Activated T-helper 2 cell treated with anti-CD3 and anti-CD28 coated beads, Interferon-gamma antibody, Interleukin-2, Interleukin-4, amounts not matched to agents 10 μg/mL and 5 μg/mL and 100 μg/mL, durations not matched to agents 14 hours and 24 hours and 36 hours (primary cell): ENCODE results near the gene MS4A18. TPM values are rescaled to one million over a fixed set of nuclear protein-coding genes. Genes with fewer than 3 reads are reported as not detected.

Source experiments
- DNase-seq: peaks from one replicate; pipeline ENCODE4 v3.0.0; 2021; ENCODE audit warnings: low spot score
- H3K27ac Mint-ChIP-seq: one replicate; pipeline ENCODE4 v1.8.0; 2021; ENCODE audit warnings: mixed read lengths
- H3K27me3 Mint-ChIP-seq: one replicate; pipeline ENCODE4 v1.8.0; 2021; ENCODE audit warnings: low read depth, mixed read lengths
- H3K36me3 Mint-ChIP-seq: one replicate; pipeline ENCODE4 v1.8.0; 2021; ENCODE audit warnings: low read depth, mixed read lengths
- H3K4me1 Mint-ChIP-seq: one replicate; pipeline ENCODE4 v1.8.0; 2021; ENCODE audit warnings: low read depth, mixed read lengths
- H3K4me3 Mint-ChIP-seq: one replicate; pipeline ENCODE4 v1.8.0; 2021; ENCODE audit warnings: low read depth, mild to moderate bottlenecking, moderate library complexity, mixed read lengths
- H3K9me3 Mint-ChIP-seq: one replicate; pipeline ENCODE4 v1.8.0; 2021; ENCODE audit warnings: mixed read lengths
- intact Hi-C: fragments of 100-400 bp; cut with micrococcal nuclease; formaldehyde crosslinking; loops from one replicate; pipeline ENCODE4 v1.15.1; 2023
- total RNA-seq: library from RNA; stranded (reverse); gene quantifications from 2 replicates; pipeline ENCODE4 v1.2.3, GENCODE V29; 2022

MS4A18 gene
- total RNA-seq, 1 donor from 2014 or later: not detected

DNA sequence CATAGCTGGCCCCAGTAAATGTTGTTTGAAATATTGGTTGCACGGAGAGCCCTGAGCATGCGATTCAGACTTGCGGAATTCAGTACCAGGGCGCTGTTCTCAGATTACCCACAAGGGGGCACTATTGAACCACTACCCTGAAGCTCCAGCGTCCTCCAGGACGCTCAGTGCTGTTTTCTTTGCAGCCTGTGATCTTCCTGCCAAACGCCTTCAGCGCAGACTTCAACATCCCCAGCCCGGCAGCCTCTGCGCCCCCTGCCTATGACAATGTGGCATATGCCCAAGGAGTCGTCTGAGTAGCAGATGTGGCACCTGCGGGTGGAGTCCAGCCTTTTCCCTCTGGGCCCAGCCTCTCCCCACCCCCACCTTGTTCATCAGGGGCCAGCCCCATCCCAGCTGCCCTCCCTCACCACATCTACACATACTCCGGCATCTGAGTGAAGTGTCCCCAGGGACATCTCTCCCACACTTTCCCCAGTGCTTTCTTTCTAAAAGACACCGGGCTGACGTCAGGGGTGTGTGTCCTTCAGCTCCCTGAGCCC lies 51.0 kb downstream of the MS4A18 start:
- Mint-ChIP-seq H3K36me3 (no peaks in the 10 kb centered on the region), H3K27me3 (peaks cover 20% of the 10 kb centered on the region), H3K4me3 (no peak overlapping the region), H3K9me3 (no peaks in the 10 kb centered on the region), H3K4me1 (peaks cover 3% of the 10 kb centered on the region), H3K27ac (no peak overlapping the region)
- peak; percentile 76 for DNase-seq
- intact Hi-C loops: loop anchor here (1.0 to 5.0 kb wide), 2 partner anchors 112 to 1218 kb away; no protein-coding TSS in a partner anchor

DNA sequence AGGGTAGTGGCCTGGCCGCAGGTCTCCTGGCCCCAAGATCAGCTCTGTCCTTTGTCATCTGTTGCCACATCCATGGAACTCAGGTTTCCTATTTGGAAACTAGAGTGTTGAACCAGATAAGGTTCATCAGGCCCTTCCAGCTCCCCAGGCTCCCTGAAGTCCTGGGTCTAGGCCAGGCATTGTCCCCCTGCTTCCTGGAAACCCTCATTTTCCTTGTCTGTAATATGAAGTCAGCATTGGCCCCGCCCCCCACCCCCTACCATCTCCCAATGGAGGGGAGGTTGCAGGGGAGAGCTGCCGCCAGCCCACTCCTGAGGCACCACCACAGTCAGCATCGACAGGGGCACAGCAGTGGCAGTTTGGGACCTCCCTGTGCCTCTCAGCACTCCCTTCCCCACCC lies 51.6 kb downstream of the MS4A18 start:
- DNase-seq: no peak
- H3K4me3 Mint-ChIP-seq: no peak overlapping the region
- no peaks in the 10 kb centered on the region for H3K9me3 Mint-ChIP-seq
- H3K4me1 Mint-ChIP-seq: peaks cover 3% of the 10 kb centered on the region
- H3K36me3 Mint-ChIP-seq: no peaks in the 10 kb centered on the region
- no peak overlapping the region for H3K27ac Mint-ChIP-seq
- intact Hi-C loops: loop anchor here (5.0 kb wide), 1 partner anchor 1219 kb away; no protein-coding TSS in a partner anchor
- peaks cover 20% of the 10 kb centered on the region for H3K27me3 Mint-ChIP-seq

DNA sequence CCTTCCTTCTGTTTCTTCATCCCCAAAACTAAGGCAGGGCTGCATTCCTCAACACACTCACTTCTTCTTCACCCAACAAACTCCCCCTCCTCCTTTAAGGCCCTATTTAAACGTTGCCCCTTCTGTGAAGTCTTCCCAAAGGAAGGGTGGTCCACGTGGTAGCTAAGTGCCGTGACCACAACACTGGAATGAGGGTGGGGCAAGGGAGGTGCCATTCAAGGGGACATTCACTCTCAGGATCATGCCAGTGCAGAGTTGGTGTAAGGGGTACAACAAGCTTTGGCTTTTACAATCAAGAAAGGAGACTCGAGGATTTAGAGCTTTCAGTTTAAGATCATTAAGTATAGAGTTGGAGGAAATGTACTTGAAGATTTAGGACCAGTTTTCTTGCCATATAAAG lies 52.6 kb downstream of the MS4A18 start:
- no peaks in the 10 kb centered on the region for H3K9me3 Mint-ChIP-seq

DNA sequence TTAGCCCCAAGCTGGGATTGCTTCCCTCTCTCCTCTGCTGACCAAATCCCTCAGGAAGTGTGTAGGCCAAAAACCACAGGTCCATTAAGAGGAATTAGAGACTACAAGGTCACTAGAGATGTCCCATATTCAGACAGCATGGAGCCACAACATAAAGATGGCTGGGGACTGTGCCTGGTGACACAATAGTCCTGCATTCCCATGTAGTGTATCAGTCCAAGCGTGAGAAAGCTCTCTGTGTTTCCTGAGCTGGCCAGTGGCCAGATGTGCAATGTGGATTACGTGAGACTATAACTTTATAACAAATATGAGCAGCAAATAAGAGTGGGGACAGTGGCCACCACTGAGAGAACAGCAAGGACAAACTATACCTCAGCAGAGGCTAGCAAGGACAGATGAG lies 53.1 kb downstream of the MS4A18 start:
- H3K9me3 Mint-ChIP-seq: no peaks in the 10 kb centered on the region
- H3K36me3 Mint-ChIP-seq: no peaks in the 10 kb centered on the region
- peaks cover 20% of the 10 kb centered on the region for H3K27me3 Mint-ChIP-seq
- no peak overlapping the region for H3K4me3 Mint-ChIP-seq
- intact Hi-C loops: loop anchor here (5.0 kb wide), 1 partner anchor 1220 kb away; no protein-coding TSS in a partner anchor
- DNase-seq: no peak
- peaks cover 3% of the 10 kb centered on the region for H3K4me1 Mint-ChIP-seq
- no peak overlapping the region for H3K27ac Mint-ChIP-seq

More for the DNA sequence above, 52.6 kb downstream of the MS4A18 start:
- DNase-seq: no peak
- H3K27me3 Mint-ChIP-seq: peaks cover 20% of the 10 kb centered on the region
- H3K4me1 Mint-ChIP-seq: peaks cover 3% of the 10 kb centered on the region
- no peaks in the 10 kb centered on the region for H3K36me3 Mint-ChIP-seq
- no peak overlapping the region for H3K4me3 Mint-ChIP-seq
- no peak overlapping the region for H3K27ac Mint-ChIP-seq
- intact Hi-C loops: loop anchor here (5.0 kb wide), 1 partner anchor 1220 kb away; no protein-coding TSS in a partner anchor

DNA sequence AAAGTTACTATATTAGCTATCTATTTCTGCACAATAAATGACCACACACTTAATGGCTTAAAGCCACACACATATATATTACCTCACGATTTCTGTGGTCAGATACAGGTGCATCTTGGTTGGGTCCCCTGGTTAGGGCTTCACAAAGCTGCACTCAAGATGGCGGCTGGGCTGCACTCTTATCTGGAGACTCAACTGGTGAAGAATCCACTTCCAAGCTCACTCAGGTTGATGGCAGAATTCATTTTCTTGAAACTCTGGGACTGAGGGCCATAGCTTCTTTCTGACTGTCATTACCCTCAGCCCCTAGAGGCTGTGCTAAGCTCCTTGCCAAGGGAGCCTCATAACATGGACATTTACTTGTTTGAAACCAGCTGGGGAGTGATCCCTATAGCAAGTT lies 55.5 kb downstream of the MS4A18 start:
- Mint-ChIP-seq H3K27me3 (peaks cover 17% of the 10 kb centered on the region), H3K4me3 (no peak overlapping the region), H3K27ac (no peak overlapping the region), H3K9me3 (no peaks in the 10 kb centered on the region), H3K4me1 (no peaks in the 10 kb centered on the region), H3K36me3 (no peaks in the 10 kb centered on the region)
- DNase-seq: no peak
- intact Hi-C loops: no loop called here

DNA sequence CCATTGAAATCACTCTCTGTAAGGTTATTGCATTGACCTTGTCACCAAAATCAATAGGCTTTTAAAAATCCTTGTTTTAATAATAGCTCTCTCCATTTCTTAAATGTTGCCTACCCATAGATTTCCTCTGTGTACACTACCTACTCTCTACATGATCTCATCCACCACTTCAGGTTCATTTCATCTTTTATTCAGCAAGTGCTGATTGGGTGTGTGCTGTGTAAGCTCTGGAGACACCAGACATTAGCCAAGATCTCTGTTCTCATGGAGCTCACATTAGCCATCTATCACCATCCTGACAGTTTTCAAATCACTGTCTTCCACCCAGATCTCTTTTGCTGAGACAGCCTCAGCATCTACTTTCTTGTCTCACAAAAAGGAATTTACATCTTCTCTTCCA lies 56.3 kb downstream of the MS4A18 start:
- Mint-ChIP-seq H3K9me3 (no peaks in the 10 kb centered on the region), H3K4me1 (no peaks in the 10 kb centered on the region), H3K4me3 (no peak overlapping the region), H3K27me3 (peaks cover 14% of the 10 kb centered on the region), H3K27ac (no peak overlapping the region), H3K36me3 (no peaks in the 10 kb centered on the region)
- DNase-seq: no peak
- intact Hi-C loops: no loop called here

DNA sequence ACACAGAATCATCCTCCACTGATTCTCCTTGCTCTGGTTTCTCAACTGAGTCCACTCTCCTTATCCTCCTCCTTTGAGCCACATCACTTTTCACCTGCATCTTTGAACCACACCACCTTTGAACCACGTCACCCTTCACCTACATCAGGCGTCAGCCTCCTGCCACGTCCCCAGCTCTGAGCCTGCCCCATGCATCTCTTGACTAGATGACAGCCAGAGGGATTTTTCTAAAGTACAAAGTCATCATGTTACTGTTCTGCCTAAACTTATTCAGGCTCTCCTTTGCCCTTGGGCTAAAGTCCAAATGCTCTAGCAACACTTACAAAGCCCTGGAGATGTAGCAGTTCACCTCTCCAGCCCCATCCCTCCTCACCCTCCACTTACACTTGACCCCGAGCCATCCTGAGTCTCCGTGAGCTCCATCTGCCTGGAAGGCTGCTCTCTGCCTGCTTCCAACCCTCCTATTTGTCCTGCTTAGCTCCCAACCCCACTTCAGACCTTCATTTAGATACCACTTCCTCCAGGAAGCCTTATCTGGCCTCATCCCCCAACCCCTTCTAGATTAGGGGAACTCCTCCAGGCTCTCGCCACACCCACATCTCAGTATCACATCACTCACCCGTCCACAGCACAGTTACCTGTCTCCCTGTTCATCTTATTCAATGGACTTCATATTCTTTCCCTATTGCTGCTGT lies 56.9 kb downstream of the MS4A18 start:
- peaks cover 14% of the 10 kb centered on the region for H3K27me3 Mint-ChIP-seq

DNA sequence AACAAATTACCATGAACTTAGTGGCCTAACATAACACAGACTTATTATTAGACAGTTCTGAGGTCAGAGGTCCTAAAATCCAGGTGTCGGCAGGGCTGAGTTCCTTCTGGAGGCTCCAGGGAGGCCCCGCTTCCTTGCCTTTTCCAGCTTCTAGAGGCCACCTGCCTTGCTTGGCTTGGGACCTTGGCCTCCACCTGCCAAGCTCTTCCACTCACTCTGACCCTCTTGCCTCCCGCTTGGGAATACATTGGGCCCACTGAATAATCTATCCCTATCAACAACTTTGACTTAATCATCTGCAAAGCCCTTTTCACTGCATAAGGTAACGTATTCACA lies 57.4 kb downstream of the MS4A18 start:
- Mint-ChIP-seq H3K4me1 (no peaks in the 10 kb centered on the region), H3K27me3 (peaks cover 14% of the 10 kb centered on the region), H3K36me3 (no peaks in the 10 kb centered on the region), H3K27ac (no peak overlapping the region), H3K9me3 (no peaks in the 10 kb centered on the region), H3K4me3 (no peak overlapping the region)
- no peak for DNase-seq
- intact Hi-C loops: no loop called here

More for the DNA sequence above, 56.9 kb downstream of the MS4A18 start:
- Mint-ChIP-seq H3K4me3 (no peak overlapping the region), H3K36me3 (no peaks in the 10 kb centered on the region), H3K9me3 (no peaks in the 10 kb centered on the region), H3K27ac (no peak overlapping the region), H3K4me1 (no peaks in the 10 kb centered on the region)
- intact Hi-C loops: no loop called here
- DNase-seq: no peak

DNA sequence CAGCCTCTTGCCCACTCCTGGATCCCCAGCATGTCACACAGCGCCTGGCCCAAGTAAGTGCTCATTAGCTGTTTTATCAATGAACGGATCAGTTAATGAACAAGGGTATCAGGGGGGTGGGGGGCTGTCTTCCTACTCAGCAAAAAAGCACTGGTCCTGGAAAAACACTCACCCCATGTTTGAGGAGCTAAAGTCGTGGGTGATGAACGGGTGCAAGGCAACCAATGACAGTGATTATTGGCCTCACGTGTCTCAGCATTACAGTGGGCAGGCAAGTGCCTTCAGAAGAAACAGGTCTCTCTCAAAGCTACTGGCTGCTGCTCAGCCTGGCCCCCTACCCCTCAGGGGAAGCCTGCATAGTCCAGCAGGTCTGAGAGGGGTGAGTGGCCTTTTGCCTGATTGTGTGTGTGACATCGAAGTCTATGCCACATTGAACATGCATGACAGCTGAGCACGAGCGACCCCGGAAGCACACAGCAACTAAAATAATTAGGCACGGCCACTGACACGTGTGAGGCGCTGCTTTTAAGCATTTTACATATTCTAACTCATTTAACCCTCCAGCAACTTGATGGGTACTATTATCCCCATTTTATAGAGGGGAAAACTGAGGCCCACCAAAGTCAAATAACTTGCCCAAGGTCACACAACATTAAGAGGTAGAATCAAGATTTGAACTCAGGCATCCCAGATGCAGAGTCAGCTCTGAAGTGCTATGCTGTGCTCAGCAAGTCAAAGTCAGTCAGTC lies 58.0 kb downstream of the MS4A18 start:
- H3K4me3 Mint-ChIP-seq: no peak overlapping the region

DNA sequence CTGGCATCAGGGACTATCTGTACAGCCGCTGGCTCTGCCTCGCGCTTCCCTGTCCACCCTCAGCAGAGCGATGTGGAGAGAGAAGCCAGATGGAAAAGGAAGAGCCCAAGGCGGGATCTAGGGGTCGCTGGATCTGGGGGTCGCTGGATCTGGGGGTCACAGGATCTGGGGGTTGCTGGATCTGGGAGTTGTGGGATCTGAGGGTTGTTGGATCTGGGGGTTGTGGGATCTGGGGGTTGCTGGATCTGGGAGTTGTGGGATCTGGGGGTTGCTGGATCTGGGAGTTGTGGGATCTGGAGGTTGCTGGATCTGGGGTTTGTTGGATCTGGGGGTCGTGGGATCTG lies 58.6 kb downstream of the MS4A18 start:
- H3K9me3 Mint-ChIP-seq: no peaks in the 10 kb centered on the region
- no peaks in the 10 kb centered on the region for H3K36me3 Mint-ChIP-seq
- H3K4me3 Mint-ChIP-seq: no peak overlapping the region
- peaks cover 7% of the 10 kb centered on the region for H3K27me3 Mint-ChIP-seq
- no peak for DNase-seq
- no peaks in the 10 kb centered on the region for H3K4me1 Mint-ChIP-seq
- intact Hi-C loops: no loop called here
- no peak overlapping the region for H3K27ac Mint-ChIP-seq

More for the DNA sequence above, 58.0 kb downstream of the MS4A18 start:
- Mint-ChIP-seq H3K27ac (no peak overlapping the region), H3K36me3 (no peaks in the 10 kb centered on the region), H3K9me3 (no peaks in the 10 kb centered on the region), H3K4me1 (no peaks in the 10 kb centered on the region), H3K27me3 (peaks cover 11% of the 10 kb centered on the region)
- no peak for DNase-seq
- intact Hi-C loops: no loop called here

DNA sequence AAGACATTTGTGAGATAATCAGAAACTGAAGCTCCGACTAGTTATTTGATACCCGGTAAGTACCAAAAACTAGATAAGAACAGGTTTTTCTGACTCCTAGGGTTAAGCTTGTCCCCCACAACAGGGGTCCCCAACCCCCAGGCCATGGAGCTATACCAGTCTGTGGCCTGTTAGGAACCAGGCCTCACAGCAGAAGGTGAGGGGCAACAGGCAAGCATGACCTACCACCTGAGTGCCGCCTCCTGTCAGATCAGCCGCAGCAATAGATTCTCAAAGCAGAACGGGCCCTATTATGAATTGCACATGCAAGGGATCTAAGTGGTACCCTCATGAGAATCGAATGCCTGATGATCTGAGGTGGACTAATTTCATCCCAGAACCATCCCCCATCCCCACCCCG lies 59.4 kb downstream of the MS4A18 start:
- DNase-seq: no peak
- peaks cover 2% of the 10 kb centered on the region for H3K27me3 Mint-ChIP-seq
- H3K27ac Mint-ChIP-seq: no peak overlapping the region
- intact Hi-C loops: no loop called here
- H3K9me3 Mint-ChIP-seq: no peaks in the 10 kb centered on the region
- no peaks in the 10 kb centered on the region for H3K4me1 Mint-ChIP-seq
- H3K4me3 Mint-ChIP-seq: no peak overlapping the region
- no peaks in the 10 kb centered on the region for H3K36me3 Mint-ChIP-seq

DNA sequence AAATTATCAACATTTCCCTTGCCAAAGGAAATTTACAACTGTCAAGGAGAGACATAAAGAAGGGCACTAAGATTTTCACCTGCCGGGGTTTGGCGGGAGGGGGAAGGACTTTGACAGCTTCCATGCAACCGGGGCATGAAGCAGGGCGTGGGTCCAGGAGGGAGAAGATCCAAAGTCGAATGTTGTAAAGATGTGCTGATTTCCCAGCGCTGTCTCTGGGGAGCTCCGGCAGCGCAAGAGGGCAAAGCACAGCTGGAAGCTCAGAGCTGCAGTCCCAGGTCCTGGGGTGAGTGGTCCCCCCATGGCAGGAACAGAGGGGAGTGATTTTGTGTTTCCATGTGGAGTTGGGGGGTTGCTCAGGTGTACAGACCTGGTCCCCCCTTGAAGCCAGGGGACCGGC lies 60.6 kb downstream of the MS4A18 start, which contains the start of gene MS4A10:
TSS of gene MS4A10 (plus strand) at position 198 of the 400 bp plus-strand sequence. CDS start 5,003 bp downstream, outside the sequence.
- H3K4me3 Mint-ChIP-seq: no peak within 1 kb of the TSS
- intact Hi-C loops: no loop called here
- no peak within 1 kb of the TSS for H3K27ac Mint-ChIP-seq
- H3K27me3 Mint-ChIP-seq: no peaks in the 10 kb centered on the region
- no peaks in the 10 kb centered on the region for H3K36me3 Mint-ChIP-seq
- H3K4me1 Mint-ChIP-seq: no peaks in the 10 kb centered on the region
- no peak for DNase-seq
- no peaks in the 10 kb centered on the region for H3K9me3 Mint-ChIP-seq

DNA sequence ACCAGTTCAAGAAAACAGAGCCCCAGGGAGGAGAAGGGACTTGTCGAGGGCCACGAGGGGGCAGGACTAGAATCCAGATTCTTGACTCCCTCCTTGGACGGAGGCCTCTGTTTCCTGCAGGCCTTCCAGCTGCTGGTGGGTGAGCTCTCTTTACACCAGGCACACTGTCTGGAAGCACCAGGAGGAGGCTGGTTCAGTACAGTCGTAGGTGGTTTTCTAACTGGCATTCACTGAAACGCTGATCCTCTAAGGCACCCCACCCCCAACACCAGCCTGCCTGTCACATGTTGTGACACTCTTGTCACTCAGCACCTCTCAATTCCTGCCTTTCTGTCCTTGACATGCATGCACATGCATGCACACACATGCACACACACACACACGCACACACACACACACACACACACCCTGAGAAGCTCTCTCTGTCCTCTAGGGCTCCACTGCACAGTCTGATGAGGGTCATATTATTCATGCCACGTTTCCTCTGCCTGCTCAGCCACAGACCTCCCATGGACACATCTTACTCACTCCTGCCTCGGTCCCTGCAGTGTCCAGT lies 61.4 kb downstream of the MS4A18 start:
- intact Hi-C loops: no loop called here
- Mint-ChIP-seq H3K27ac (no peak overlapping the region), H3K4me1 (no peaks in the 10 kb centered on the region), H3K9me3 (no peaks in the 10 kb centered on the region), H3K36me3 (no peaks in the 10 kb centered on the region), H3K4me3 (no peak overlapping the region), H3K27me3 (no peaks in the 10 kb centered on the region)
- no peak for DNase-seq
